B cell (primary cell): ENCODE results near the gene CYP2A6. TPM values are rescaled to one million over a fixed set of nuclear protein-coding genes. Genes with fewer than 3 reads are reported as not detected.
A peak's percentile ranks its signal among the peaks of the same experiment; 100 is the strongest.

ENCODE experiments used
- ATAC-seq: fragments of 200-7000 bp; cut with Tn5 transposase; one replicate; pipeline ENCODE4 v1.10.0; 2021; ENCODE audit warnings: low read depth, mild to moderate bottlenecking, moderate number of reproducible peaks, moderate library complexity
- CTCF ChIA-PET: fragments of 350-600 bp; sonication (Branson Sonifier 250); formaldehyde crosslinking; loops from one replicate; lab custom pipeline; 2021; ENCODE audit warnings: antibody characterized with exemption, inconsistent platforms; lab: Charles Lee
- POLR2A ChIA-PET: fragments of 350-600 bp; sonication (Branson Sonifier 250); formaldehyde crosslinking; loops from one replicate; lab custom pipeline; 2021; ENCODE audit warnings: antibody characterized with exemption; lab: Charles Lee
- DNase-seq: peaks from one replicate; pipeline ENCODE4 v3.0.0; 2013
- H2AFZ ChIP-seq: 2 replicates; pipeline ENCODE4 v1.6.1; 2012; ENCODE audit warnings: mild to moderate bottlenecking, low read depth, low read length; ENCODE audit not compliant: insufficient read depth, poor library complexity, severe bottlenecking
- H3K27ac ChIP-seq, 2 donors: 1 replicate in 1 of 2; 2 replicates in 1 of 2; pipeline ENCODE4 v1.5.1; 2012 to 2013; ENCODE audit warnings: low read length in 2 of 2, mild to moderate bottlenecking in 2 of 2, moderate library complexity in 1 of 2
- H3K27me3 ChIP-seq, 4 experiments: fragments of 200-600 bp in 1 of 4; sonication (generic) in 1 of 4; replicated peaks in 1 of 4; 1 replicate in 2 of 4; 2 replicates in 2 of 4; pipeline versions ENCODE4 v1.6.1 to v1.7.0; 2013 to 2016; ENCODE audit warnings: low read length in 3 of 4, mild to moderate bottlenecking in 2 of 4, mixed read lengths in 1 of 4, moderate library complexity in 1 of 4; ENCODE audit not compliant: insufficient read depth in 4 of 4, control insufficient read depth in 3 of 4; ENCODE audit errors: control extremely low read depth in 1 of 4
- H3K36me3 ChIP-seq, 2 experiments: replicated peaks in 1 of 2; 1 replicate in 1 of 2; 2 replicates in 1 of 2; pipeline versions ENCODE4 v1.6.1 to v1.7.1; 2013; ENCODE audit warnings: low read length in 1 of 2; ENCODE audit not compliant: insufficient read depth in 2 of 2, control insufficient read depth in 1 of 2; ENCODE audit errors: control extremely low read depth in 1 of 2, extremely low read depth in 1 of 2
- H3K4me1 ChIP-seq, 2 donors: fragments of 200-600 bp in 1 of 2; sonication (generic) in 1 of 2; 1 replicate in 1 of 2; 2 replicates in 1 of 2; pipeline versions ENCODE4 v1.5.1 to v1.6.1; 2013 to 2017; ENCODE audit warnings: low read length in 2 of 2; ENCODE audit not compliant: control insufficient read depth in 2 of 2, insufficient read depth in 2 of 2
- H3K4me2 ChIP-seq: replicated peaks from 2 replicates; pipeline ENCODE3; 2012; ENCODE audit warnings: mild to moderate bottlenecking, low read depth, low read length; ENCODE audit not compliant: poor library complexity, severe bottlenecking
- H3K4me3 ChIP-seq, 5 experiments: fragments of 200-600 bp in 1 of 5; sonication (generic) in 1 of 5; 1 replicate in 3 of 5; 2 replicates in 2 of 5; pipeline versions ENCODE4 v1.5.1 to v1.7.0; 2011 to 2016; ENCODE audit warnings: low read length in 4 of 5, mild to moderate bottlenecking in 4 of 5, low read depth in 2 of 5, control low read depth in 1 of 5, moderate library complexity in 1 of 5; ENCODE audit not compliant: insufficient read depth in 1 of 5; ENCODE audit errors: control extremely low read depth in 1 of 5, extremely low read depth in 1 of 5
- H3K79me2 ChIP-seq: fragments of 200-600 bp; sonication (generic); one replicate; pipeline ENCODE4 v1.6.0; 2016; ENCODE audit warnings: low read length; ENCODE audit not compliant: control insufficient read depth, insufficient read depth
- H3K9ac ChIP-seq: fragments of 200-600 bp; sonication (generic); 2 replicates; pipeline ENCODE4 v1.6.1; 2017; ENCODE audit warnings: mild to moderate bottlenecking, low read length, moderate library complexity
- H3K9me3 ChIP-seq, 3 donors: one replicate each; pipeline versions ENCODE4 v1.6.1 to v1.7.1; 2013; ENCODE audit warnings: low read length in 2 of 3; ENCODE audit not compliant: control insufficient read depth in 2 of 3, insufficient read depth in 1 of 3; ENCODE audit errors: control extremely low read depth in 1 of 3
- H4K20me1 ChIP-seq: 2 replicates; pipeline ENCODE4 v1.6.0; 2012; ENCODE audit warnings: mild to moderate bottlenecking, low read length; ENCODE audit not compliant: insufficient read depth, control insufficient read depth, poor library complexity, severe bottlenecking
- H3K27ac Mint-ChIP-seq: one replicate; pipeline ENCODE4 v1.8.0; 2021; ENCODE audit warnings: mixed read lengths
- H3K27me3 Mint-ChIP-seq: one replicate; pipeline ENCODE4 v1.8.0; 2021; ENCODE audit warnings: mixed read lengths
- H3K4me1 Mint-ChIP-seq: one replicate; pipeline ENCODE4 v1.8.0; 2021; ENCODE audit warnings: mixed read lengths
- H3K4me3 Mint-ChIP-seq: one replicate; pipeline ENCODE4 v1.8.0; 2021; ENCODE audit warnings: mixed read lengths
- H3K9me3 Mint-ChIP-seq: one replicate; pipeline ENCODE4 v1.8.0; 2022; ENCODE audit warnings: mixed read lengths; ENCODE audit not compliant: insufficient read depth
- CTCF ChIP-seq: fragments of 200-600 bp; IDR thresholded peaks from one replicate; pipeline ENCODE4 v1.8.0; 2022; ENCODE audit warnings: antibody characterized with exemption, mild to moderate bottlenecking
- EZH2 ChIP-seq: IDR thresholded peaks from 2 replicates; pipeline ENCODE4 v1.6.1; 2012; ENCODE audit warnings: borderline replicate concordance, low read depth, mild to moderate bottlenecking, moderate library complexity, low read length; ENCODE audit not compliant: insufficient read depth, poor library complexity, severe bottlenecking
- WGBS: methylation state at CpG from one replicate; pipeline ENCODE4 v1.1.5; 2013; ENCODE audit warnings: missing lambda C conversion rate; ENCODE audit not compliant: insufficient coverage; 5-methylcytosine and 5-hydroxymethylcytosine counted together
- intact Hi-C: fragments of 100-400 bp; cut with micrococcal nuclease; formaldehyde crosslinking; loops from one replicate; pipeline ENCODE4 v1.10.0; 2022
- polyA plus RNA-seq: library from polyadenylated mRNA; depleted of rRNA; stranded (reverse); fragments of >200 nt; gene quantifications from 2 replicates; pipeline ENCODE4 v1.2.3, GENCODE V29; 2012
- total RNA-seq, 2 donors: library from RNA; stranded (reverse); fragments of 120-200 nt in 1 of 2; gene quantifications; 1 replicate in 1 of 2; 2 replicates in 1 of 2; pipeline versions ENCODE4 v1.2.3 to v1.2.4, GENCODE V29; 2013 to 2022

The CYP2A6 gene
- total and polyA plus RNA-seq, 2 donors (not counting 1 experiment from before 2014, with no cell fraction given) = not detected

- Histone ChIP-seq H3K4me1 (peaks cover 69 to 70% of the 10 kb centered on the region in 2 donors), H3K79me2 (peaks cover 71% of the 10 kb centered on the region), H3K27ac (peak overlapping the region; percentile 75 to 86), H4K20me1 (peaks cover 56% of the 10 kb centered on the region), H3K4me3 (peak overlapping the region; percentile 54 to 95 (median 84)), H3K36me3 (peaks cover 0 to 50% of the 10 kb centered on the region in 2 experiments), H2AFZ (no peak overlapping the region), H3K27me3 (no peaks in the 10 kb centered on the region), H3K9ac (peak overlapping the region; percentile 88), H3K9me3 (no peaks in the 10 kb centered on the region), H3K4me2 (peak overlapping the region; percentile 93)
- Mint-ChIP-seq H3K27ac (peak overlapping the region; percentile 93), H3K4me3 (peak overlapping the region; percentile 92), H3K4me1 (peaks cover 74% of the 10 kb centered on the region), H3K27me3 (no peaks in the 10 kb centered on the region), H3K9me3 (no peaks in the 10 kb centered on the region)
- CTCF ChIA-PET = no interaction called here
- ATAC-seq (no peak), DNase-seq (peak; percentile 33)
- no peak for TF ChIP-seq EZH2
- TF ChIP-seq CTCF = no peak
- WGBS = 78% methylated on average over 23 of the region's 27 CpGs
- POLR2A ChIA-PET = interaction anchor here (0.6 to 3.1 kb wide), 3 partner anchors 23 to 83 kb away, joined by 3 to 68 read pairs (median 3); partner anchors contain the start of genes COQ8B, ITPKC and RAB4B
- intact Hi-C loops = no loop called here
These were observed 49.8 kb downstream of the CYP2A6 start for GRCh38 chr19:40800339-40800996.
